ENCODE measurements around the gene CHI3L1.

GRCh38 chr1:203210350-203210749 is 23.8 kb upstream of the CHI3L1 start:
- TF ChIP-seq CTCF (IDR thresholded peaks at IDR 0.05 in 8 of 11, conservative IDR thresholded peaks at IDR 0.05 in 3 of 11) = no peak
- TF ChIP-seq POLR2A (IDR thresholded peaks at IDR 0.05) = no peak
